GM21717 (cell line): ENCODE results near the gene GSG1L.

Experiments used
- ATAC-seq: cut with Tn5 transposase; IDR thresholded peaks from one replicate; pipeline ENCODE4 v1.9.1; 2021; ENCODE audit warnings: mild to moderate bottlenecking, moderate library complexity; ENCODE audit not compliant: unreplicated experiment

GSG1L gene

DNA sequence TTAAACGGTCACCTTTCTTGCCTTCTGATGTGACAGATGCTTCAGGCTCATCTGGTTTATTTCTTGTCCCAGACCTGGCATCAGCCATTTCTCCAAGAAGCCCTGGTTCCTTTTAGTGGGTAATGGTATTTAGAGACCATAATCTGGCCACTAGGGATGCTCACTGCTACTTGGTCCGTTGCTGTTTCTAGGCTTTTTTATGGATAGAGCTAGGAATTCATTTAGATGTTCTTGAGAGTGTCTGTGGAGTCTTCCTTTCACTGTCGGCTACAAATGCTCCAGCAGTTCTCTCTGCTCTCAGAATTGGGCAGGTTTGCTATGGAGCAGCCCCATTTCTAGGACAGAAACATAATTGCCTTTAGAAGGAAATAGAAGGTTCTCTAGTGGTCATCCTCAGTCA, 299.1 kb downstream of the GSG1L start:
- ATAC-seq = no peak

DNA sequence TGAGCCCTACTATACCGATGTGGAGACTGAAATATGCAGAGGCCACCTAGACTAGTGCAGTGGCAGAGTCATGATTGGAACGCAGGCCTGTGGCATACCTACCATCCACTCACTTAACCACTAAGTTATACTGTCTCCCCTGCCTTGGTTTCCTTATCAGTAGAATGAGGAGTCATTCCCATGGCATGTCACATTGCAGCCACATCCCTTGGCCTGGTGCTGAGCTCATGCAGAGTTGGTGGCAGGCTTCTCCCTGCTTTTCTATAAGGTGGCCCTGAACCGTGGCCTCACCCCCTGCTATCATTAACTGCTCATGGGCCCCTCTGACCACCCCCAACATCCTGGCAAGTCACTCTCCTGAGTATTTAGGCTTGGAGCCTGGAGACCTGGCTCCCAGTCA, 301.1 kb downstream of the GSG1L start:
- ATAC-seq = no peak

DNA sequence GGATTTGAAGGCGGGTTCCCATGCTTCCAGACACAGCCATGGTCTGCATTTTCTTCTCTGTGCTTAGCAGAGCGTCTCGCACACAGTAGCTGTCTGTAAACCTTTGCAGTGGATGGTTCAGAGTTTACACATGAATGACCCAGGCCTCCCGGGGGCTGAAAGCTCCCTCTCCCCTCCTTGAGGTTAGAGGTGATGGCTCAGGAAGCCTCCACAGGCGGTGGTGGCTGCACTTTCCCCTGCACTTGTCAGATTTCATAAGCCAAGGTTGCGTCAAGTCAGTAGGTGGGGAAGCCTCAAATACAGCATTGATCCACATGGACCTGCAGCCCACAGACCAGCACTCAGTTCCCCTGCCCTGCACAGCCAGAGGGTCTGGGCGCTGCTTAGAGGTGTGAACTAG, 301.7 kb downstream of the GSG1L start:
- no peak for ATAC-seq

DNA sequence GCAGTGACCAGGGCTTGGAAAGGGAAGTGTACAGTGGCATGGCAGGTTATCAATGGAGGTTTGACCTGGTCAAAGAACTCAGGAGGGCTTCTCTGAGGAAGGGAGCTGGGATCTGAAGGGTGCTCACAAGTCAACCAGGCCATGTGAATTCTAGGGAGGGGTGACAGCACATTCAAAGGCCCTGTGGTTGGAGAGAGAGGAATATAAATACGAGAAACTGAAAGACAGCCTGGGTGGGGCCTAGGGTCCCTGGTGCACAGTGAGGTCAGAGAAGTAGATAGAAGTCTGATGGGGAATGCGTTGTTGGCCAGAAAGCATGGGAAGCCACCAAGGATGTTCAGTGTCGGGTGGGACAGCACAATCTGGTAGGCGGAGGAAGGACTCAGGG, 302.7 kb downstream of the GSG1L start:
- no peak for ATAC-seq

DNA sequence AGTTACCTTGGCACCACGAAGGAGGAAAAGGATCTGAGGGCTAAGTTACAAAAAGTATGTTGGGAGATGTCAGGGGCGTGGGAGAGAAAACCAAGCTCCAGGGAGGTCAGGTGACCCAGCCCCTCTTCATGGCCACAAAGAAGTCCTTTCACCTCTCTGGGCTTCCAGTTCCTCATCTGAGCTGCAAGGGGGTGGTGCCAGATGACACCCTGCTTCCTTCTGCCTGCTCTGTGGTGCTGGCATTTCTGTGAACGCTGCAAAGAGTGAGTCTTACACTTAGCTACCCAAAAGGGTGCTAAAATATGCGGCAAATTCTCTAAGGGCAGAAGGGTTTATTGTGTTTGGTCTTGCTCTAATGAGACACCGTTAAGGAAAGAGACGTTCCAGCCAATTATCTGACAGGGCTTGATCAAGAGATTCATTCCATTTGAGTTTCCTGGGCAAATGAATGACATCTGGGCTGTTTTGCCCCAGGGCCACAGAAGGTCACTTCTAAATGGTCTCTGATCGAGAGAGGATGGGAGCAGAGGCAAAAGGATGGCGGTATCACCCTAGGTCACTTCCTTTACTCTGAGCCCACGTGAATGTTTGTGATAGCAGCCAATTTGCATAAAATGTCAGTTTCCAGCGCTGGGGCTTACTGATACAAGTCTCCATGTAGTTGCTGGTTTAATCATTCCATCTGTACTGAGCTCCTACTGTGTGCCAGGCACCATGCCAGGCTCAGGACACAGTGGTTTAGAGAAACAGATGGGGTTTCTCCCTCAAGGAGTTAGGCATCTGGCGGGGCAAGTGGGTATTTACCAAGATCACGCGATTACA, 303.3 kb downstream of the GSG1L start:
- ATAC-seq = no peak

DNA sequence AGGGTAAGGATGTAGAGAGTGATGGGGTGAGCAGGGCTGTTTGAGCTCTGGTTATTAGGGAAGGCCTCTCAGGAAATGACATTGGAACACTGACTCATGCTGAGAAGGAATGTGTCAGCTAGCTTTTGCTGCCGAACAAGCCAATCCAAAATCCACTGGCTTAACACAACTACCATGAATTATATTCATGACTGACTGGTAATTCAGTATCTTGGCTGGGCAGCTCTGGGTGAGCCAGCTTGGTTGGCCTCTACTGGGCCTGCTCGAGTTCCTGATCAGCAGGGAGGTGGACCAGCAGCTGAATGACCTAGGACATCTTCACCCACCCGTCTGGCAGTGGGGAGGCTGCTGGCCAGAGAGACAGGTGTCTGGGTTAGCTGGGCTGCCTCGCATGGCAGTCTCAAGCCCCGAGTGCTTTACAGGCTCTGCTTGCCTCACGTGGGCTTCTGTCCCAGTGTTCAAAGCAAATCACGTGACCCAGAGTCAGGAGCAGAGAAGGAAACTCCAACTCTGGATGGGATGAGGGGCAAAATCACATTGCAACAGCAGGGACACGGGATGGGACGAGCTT, 304.1 kb downstream of the GSG1L start:
- ATAC-seq = no peak

DNA sequence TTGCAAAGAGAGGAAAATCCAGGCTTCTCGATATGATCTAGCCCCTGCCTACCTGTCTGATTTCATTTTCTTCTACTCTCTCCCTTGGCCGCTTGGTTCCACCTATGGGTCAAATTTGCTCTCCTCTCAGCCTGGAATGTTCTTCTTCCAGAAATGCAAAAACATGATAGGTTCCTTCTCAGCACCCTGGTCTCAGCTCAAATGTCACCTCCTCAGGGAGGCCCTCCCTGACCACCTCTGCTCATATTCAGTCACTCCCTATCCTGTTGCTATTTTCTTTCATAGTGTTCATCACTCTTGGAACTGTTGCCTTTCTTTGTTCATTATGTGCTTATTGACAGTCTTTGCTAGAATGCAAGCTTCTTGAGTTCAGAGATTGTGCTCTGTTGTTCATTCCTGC, 305.0 kb downstream of the GSG1L start:
- no peak for ATAC-seq

DNA sequence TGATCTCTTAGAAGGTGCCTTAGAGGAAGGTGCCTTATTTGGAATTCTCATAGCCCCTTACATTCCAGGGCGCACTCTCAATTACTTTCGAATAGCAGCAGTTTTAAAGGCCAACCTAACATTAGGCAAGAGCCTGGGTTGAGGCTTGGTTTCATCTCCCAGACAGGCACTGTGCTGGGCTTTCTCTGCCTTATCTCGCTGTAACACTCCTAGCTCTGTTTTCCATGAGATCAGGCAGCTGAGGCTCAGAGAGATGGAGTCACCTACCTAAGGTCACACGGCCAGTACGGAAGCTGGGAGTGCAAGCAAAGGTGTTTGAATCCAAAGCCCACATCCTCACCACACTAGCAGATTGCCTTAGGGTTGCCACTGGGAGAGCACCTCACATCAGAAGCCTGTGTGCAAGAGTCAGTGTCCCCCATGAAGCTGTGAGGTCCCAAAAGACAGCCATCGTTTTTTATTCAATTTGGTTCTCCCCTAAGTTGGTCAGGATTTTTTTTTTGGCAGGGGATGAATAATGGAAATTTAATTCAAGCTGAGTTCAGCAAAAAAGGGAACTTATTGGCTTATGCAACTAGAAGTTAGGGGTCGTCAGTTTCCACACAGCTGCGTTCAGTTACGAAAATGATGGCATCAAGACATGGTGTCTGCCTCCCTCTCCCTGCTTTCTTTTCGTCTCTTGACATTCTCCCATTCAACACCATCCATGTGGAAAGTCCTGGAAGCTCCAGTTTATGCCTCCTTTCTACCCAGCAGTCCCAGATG, 307.1 kb downstream of the GSG1L start:
- no peak for ATAC-seq

DNA sequence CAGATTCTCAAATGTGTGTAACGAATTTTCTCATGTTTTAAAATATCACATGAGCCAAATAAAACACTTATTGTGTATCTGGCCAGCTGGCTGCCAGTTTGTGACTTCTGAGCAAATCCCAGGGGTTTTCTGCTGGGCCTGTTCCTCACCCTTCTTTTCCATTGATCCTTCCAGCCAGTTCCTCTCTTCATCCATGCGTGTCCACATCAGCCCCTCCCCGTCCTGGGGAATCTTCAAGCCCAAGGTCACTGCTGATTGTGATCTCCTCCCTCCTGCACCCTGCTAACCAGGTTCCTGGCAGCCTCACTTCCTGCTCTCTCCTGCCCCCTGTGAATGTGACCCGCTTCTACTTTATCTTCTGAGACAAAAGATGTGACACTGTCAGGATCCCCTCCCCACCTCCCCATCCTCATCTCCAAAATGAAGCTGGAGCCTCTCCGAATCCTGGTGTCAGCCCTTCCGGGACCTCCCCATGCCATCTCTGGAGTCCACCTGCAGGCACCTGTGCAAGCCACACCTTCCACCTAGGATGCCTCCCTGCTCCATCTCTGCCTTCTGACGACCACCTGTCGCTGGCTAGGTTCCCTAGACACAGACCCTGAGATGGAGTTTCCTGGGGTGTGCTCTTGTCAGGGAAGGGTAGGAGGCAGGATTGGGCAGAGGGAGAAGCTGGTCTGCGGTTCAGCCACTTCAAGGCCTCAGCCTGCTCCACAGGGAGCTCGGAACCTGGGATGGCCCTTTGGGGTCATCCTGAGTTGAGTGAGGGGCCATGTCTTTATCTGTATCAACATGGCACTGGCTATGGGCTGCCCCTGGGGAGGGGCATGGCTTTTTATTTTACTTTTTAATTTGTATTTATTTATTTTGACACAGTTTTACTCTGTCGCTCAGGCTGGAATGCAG, 308.5 kb downstream of the GSG1L start:
- no peak for ATAC-seq

DNA sequence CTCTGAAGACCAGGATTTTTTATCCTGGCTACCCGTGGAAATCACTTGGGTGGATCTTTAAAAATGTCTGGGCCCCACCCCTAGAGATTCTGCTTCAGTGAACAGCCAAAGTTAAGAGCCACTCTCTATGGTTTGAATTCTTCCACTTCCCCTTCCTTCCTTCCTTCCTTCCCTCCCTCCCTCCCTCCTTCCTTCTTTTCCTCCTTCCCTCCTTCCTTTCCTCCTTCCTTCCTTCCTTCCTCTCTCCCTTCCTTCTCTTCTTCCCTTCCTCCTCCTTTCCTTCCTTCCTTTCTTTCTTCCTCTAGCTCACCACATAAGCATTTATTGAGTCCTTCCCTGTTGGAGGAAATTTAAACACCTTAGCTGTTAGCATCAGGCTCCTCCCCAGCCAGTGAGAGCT, 310.0 kb downstream of the GSG1L start:
- no peak for ATAC-seq

DNA sequence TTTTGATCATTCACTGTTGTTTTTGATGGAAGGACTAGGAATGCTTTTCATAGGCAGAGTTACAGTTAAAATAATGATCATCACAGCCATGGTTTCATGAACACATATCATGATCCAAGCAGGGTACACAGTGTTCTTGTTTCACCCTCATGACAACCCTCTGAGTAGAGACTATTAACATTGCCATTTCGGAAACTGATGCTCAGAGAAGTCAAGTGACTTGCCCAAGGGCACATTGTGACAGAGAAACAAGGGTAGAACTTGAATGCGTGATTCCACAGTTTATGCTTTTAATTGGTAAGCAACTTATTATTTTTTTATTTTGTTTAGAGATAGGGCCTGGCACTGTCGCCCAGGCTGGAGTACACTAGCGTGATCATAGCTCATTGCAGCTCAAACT, 311.3 kb downstream of the GSG1L start:
- ATAC-seq = no peak

DNA sequence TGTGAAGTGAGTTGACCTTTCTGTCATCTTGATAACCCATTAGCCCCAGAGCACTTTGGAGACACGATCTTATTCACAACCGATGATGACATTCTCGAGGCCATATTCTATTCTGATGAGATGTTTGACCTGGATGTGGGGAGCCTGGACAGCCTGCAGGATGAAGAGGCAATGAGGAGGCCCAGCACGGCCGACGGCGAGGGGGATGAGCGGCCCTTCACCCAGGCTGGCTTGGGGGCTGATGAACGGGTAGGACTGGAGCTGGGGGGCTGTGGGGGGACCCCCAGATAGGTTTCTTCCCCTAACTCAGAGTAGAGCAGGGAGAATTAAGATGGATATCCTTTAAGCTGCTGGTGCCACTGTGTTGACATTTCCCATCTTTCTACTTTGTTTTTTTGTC, 311.8 kb downstream of the GSG1L start:
- no peak for ATAC-seq

DNA sequence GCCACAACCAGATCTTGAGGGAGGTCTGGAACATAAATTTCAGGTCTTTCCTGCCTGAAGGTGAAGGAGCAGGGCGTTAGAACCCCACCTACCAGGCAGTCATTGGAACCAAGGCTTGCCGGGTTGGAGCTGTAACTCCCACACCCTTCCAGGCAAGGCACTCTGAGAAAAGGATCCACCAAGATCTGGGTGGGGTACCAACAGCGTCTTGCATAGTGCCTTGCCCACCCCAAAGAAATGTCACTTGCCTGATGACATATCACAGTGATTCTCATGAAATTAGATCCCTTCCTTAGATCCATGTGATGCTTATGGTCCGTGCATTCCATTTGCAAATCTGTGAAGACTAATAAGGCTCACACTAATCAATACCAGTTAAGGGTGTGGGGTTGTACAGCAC, 312.3 kb downstream of the GSG1L start:
- ATAC-seq = no peak

DNA sequence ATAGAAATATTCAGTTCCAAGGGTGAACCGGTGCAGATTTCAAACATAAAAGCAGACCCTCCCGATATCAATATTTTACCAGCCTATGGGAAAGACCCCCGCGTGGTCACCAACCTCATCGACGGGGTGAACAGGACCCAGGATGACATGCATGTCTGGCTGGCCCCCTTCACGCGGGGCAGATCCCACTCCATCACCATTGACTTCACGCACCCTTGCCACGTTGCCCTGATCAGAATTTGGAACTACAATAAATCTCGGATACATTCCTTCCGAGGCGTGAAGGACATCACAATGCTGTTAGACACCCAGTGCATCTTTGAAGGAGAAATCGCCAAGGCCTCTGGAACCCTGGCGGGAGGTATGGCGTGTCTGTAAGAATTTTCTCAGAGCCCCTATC, 313.6 kb downstream of the GSG1L start:
- no peak for ATAC-seq

DNA sequence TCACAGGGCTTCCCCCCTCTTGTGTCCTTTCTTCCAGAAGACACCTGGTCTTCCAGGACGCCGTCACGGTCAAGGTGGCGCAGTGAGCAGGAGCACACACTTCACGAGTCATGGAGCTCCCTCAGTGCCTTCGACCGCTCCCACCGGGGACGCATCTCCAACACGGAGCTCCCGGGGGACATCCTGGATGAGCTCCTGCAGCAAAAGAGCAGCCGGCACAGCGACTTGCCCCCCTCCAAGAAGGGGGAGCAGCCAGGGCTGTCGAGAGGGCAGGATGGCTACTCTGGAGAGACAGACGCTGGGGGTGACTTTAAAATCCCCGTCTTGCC, 314.0 kb downstream of the GSG1L start:
- no peak for ATAC-seq

DNA sequence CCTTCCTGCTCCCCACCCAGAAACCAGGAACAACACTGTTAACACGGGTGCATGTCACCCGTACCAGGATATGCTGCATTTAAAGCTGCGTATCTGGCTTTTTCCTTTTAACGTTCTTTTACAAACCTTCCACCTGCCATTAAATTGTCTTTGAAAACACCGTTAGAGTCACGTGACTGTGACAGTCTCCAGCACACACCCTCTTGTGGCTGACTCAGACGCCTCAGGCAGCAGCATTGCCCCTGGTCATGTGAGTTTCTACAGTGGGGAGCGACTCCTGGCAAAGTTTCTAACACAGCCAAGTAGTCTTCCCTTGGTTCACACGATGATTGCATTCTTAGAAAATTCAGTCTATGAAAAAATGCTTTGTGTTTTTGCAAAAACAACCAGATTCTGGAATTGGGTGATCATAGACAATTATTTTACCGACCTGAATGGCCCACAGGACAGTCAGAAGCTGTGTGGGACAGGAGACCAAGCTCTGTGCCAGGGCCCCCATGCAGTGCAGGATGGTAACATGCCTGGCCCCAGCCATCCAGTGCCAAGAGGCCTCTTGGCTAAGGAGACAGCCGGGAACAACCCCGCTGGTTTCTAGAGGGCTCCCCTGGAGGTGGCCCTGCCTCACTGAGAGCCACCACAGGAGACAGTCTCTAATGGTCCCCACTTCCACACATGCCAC, 314.5 kb downstream of the GSG1L start:
- no peak for ATAC-seq

DNA sequence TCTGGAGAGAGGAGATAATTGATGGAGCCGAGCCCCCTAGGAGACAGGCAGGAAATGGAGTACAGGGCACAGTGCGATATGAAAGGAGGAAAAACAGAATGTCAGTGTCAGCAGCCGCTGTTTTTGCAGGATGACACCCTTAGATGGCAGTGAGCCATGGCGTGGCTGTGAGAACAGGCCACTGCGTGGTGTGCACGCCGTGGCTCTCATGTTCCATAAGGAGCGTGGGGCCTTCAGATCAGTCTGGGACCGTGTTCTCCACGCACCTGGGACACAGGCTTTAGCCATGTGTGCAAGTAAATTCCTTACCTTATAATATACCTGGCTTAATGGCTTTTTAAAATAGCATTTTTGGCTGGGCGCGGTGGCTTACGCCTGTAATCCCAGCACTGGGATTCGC, 315.6 kb downstream of the GSG1L start:
- no peak for ATAC-seq

DNA sequence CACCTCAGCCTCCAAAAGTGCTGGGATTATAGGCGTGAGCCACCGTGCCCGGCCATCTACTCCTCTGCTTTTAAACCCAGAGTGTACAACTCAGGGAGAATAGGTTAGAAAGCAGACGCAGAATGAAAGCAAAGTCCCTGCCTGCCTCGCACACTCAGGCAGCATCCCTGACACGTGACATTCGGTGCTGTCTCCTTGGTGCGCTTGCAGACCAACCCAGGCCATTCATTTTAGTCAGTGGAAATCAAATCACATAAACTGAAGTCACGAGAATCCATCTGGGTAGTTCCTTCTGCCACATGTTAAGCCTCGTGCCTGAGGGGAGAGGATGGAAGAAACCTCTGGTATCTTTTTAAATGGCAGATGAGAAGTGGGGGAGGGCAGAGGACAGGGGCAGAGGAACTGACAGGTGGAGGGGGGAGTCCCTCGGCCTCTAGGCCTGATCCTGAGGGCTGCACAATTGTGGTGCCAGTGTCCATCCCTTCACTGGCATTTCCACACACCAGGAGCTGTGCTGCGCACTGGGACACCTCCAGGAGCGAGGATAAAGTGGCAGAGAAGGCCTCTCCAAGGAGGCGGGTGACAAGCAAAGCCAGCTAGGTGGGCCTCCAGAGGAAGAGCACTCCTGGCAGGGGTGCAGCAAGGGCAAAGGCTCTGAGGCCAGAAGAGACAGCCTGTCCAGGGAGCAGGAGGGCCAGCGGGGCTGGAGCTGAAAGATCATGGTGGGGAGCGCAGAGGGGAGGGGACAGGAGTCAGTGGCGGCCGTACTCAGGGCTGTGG, 317.2 kb downstream of the GSG1L start:
- no peak for ATAC-seq

DNA sequence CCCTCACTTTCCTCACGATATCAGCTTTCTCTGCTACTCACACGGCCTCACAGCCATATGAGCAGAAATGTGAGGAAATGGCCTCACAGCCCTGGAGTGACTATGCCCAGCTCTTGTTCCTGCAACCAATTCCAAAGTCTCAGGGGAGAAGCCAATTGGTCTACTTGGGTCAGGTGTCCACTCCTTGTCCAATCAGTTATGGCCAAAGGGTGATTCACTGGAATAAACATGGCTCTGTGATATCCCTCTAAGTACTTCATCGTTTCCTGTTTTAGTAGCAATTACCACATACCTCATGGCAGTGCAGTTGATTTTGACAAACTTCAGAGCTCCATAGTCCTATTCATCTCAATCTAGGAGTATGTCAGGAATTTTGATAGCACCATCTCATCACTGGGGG, 318.2 kb downstream of the GSG1L start:
- ATAC-seq = no peak

DNA sequence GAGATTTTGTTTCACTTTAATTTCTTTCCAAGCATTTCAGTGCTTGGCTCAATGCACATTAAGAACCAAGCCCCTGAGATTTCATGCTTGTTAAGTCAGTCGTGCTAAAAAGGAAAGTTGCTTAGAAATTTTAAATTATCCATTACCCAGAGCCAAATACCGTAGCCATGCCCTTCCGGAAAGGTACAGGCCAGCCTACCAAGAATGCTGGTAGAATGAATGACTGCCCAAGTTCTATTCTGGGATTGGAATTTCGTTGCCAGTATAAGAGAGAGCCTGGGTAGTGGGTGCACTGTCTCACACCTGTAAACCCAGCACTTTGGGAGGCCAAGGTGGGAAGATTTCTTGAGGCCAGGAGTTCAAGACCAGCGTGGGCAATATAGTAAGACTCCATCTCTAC, 319.6 kb downstream of the GSG1L start:
- no peak for ATAC-seq
